Measurements from ENCODE around the gene UAP1L1.
"Not testable (repeated sequence)": the region's sequence is repeated elsewhere in the genome, so short reads cannot be mapped to it uniquely, and the experiment has no call there.

The UAP1L1 gene

DNA sequence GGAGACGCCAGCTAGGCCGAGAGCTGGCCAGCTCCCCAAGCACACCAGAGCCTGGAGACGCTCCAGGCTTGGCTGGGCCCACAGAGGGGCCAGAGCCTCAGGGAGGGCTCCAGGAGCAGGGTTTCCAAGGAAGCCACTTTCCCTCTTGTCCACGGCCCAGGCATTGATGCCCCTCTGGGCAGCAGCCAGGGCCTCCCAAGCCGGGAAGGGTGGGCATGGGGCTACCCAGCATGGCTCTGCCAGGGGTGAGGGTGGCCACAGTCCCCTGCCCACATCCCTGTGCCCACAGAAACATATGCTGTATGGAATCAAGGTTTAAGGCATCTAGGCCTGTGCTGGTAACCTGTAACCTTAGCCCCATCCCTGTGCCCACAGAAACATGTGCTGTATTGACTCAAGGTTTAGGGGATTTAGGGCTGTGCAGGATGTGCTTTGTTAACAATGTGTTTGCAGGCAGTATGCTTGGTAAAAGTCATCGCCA lies 38.8 kb downstream of the UAP1L1 start:
- no peak for DNase-seq

DNA sequence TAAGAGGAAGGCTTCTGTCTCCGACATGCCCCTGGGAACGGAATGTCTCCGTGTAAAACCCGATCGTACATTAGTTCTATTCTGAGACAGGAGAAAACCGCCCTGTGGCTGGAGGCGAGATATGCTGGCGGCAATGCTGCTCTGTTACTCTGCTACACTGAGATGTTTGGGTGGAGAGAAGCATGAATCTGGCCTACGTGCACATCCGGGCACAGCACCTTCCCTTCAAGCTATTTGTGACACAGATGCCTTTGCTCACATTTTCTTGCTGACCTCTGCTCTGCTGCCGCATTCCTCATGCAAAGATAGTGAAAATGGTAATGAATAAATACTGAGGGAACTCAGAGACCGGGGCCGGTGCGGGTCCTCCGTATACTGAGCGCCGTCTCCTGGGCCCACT lies 39.4 kb downstream of the UAP1L1 start:
- DNase-seq, result no peak

DNA sequence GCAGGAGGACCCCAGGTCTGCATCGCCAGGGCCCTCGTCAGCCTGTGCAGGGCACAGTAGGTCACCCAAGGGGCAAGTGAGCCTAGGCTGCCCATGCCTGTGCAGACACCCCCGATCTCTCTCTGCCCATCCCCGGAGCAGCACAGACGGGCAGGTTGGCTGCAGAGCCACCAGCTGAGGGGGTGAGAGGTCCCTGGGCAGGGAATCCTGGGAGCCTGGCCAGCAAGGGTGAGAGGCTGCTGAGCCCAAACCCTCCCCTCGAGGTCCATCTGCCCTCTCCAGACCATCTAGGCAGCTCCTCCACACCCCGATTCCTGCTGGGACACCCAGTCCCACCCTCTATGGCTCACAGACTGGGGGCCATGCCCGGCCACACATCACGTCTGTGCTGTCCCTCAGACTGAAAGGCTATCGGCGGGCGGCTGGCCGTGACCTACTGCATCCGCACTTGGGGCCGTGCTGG lies 40.0 kb downstream of the UAP1L1 start:
- DNase-seq, result no peak

DNA sequence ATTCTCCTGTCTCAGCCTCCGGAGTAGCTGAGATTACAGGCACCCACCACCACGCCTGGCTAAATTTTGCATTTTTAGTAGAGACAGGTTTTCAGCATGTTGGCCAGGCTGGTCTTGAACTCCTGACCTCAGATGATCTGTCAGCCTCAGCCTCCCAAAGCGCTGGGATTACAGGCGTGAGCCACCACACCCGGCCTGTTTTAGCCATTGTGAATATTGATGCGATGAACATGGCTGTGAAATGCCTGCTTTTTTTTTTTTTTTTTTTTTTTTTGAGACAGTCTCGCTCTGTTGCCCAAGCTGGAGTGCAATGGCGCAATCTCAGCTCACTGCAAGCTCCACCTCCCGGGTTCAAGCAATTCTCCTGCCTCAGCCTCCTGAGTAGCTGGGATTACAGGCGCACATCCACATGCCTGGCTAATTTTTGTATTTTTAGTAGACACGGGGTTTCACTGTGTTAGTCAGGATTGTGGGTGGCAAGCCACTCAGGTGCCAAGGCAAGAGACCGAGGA lies 40.8 kb downstream of the UAP1L1 start:
- not testable (repeated sequence) for DNase-seq

DNA sequence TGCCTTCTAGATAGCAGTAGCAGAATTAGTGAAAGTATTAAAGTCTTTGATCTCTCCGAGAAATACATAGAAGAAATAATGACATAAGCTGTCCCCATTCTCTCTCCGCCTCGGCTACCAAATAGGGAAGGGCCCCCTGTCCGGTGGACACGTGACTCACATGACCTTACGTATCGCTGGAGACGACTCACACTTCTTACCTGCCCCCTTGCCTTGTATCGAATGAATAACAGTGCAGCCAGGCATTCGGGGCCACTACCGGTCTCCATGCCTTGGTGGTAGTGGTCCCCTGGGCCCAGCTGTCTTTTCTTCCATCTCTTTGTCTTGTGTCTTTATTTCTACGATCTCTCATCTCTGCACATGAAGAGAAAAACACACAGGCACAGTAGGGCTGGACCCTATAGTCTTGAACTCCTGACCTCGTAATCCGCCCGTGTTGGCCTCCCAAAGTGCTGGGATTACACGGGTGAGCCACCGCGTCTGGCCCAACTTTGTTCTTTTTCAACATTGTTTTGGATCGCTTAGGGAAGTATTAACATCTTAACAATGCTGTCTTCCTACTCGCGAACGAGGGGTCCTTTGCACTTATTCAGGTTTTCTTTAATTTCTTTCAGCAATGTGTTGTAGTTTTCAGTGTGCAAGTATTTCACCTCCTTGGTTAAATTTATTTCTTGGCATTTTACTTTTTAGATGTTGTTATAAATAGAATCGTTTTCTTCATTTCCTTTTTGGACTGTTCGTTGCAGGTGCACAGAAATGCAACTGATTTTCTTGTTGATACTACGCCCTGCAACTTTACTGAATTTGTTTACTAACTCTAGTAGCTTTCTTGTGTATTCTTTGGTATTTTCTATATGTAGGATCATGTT lies 44.8 kb downstream of the UAP1L1 start:
- not testable (repeated sequence) for DNase-seq

DNA sequence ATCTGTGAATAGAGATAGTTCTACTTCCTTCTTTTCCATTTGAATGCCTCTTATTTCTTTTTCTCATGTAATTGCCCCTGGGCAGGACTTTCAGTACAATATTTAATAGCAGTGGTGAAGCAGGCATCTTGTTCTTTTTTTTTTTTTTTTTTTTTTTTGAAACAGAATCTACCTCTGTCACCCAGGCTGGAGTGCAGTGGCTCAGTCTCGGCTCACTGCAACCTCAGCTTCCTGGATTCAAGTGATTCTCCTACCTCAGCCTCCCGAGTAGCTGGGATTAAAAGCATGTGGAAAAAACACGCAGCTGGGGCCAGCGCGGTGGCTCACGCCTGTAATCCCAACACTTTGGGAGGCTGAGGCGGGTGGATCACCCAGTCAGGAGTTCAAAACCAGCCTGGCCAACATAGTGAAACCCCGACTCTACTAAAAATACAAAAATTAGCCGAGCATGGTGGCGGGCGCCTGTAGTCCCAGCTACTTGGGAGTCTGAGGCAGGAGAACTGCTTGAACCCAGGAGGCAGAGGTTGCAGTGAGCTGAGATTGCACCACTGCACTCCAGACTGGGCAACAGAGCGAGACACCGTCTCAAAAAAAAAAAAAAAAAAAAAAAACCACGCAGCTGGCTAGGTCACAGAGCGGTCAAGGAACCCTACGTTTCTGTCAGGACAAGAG lies 45.6 kb downstream of the UAP1L1 start:
- not testable (repeated sequence) for DNase-seq

DNA sequence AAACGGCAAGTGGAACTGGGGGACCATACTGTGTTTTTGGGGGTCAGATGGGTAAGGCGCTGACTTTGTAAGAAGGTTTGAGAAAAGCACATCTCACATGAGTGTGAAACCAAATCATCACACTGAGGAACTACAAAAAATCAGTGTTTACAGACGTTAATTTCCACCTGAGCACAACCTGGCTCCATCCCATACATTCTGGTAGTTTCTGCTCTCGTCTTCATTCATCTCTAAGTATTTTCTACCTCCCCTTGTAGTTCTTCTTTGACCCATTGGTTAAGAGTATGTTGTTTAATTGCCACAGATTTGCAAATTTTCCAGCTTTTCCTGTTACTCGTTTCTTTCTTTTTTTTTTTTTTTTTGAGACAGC lies 46.1 kb downstream of the UAP1L1 start:
- DNase-seq, result no peak

DNA sequence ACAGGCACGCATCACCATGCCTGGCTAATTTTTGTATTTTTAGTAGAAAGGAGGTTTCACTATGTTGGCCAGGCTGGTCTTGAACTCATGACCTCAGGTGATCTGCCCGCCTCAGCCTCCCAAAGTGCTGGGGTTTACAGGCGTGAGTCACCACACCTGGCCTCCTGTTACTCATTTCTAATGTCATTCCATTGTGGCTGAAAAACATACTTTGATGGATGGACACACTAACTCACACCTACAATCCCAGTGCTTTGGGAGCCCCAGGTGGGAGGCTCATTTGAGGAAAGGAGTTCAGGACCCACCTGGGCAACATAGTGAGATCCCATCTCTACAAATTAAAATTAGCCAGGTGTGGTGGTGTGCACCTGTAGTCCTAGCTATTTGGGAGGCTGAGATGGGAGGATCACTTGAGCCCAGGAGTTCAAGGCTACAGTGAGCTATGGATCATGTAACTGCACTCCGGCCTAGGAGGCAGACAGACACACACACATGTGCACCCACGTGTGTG lies 46.7 kb downstream of the UAP1L1 start:
- DNase-seq, result not testable (repeated sequence)

DNA sequence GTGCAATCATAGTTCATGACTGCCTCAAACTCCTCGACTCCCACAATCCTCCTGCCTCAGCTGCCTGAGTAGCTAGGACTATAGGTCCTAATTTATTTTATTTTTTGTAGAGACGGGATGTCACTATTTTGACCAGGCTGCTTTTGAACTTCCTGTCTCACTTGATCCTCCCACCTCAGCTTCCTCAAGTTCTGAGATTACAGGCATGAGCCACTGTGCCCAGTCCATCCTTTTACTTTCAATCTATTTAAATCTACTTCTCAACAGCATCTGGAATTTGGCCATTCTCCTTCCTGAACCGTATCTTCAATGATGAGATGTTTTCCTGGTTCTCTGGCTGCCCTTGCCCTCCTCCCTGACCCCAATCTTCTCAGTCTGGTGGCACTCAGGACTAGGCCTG lies 49.5 kb downstream of the UAP1L1 start:
- DNase-seq, result no peak

DNA sequence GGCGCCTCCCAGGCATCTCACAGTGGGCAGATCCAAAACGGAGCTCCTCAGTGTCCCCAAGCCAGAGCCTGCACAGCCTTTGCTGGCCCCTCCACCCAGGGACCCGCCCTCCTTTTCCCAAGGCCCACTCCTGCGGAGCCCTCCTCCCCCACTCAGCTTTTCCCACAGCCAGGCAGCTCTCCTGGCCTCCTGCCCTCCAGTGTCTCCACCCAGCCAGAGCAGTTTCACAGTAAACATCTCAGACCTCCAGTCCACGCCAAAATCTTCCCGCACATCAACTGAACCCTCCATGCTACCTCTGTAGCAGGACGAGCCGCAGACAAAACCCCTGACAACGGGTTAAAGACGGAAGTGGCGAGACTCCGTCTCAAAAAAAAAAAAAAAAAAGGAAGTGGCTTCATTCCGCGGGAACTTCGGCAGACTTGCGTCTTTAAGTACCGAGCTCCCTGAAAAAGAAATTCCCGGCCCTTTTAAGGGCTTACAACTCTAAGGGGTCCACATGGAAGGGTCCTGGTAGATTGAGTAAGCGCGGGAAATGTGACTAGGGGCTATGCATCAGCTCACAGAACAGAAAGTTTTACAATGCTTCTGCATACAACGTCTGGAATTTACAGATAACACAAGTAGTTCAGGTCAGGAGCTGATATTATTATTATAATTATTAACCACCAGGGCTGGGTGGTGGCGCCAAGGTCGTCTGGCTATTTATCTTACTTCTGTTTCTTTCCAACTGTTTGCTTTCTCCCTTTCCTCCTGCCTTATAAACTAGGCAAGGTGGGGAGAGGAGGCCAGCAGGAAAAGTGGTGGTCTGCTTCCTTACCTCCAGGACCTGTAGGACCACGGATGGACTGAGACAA lies 50.2 kb downstream of the UAP1L1 start:
- no peak for DNase-seq

DNA sequence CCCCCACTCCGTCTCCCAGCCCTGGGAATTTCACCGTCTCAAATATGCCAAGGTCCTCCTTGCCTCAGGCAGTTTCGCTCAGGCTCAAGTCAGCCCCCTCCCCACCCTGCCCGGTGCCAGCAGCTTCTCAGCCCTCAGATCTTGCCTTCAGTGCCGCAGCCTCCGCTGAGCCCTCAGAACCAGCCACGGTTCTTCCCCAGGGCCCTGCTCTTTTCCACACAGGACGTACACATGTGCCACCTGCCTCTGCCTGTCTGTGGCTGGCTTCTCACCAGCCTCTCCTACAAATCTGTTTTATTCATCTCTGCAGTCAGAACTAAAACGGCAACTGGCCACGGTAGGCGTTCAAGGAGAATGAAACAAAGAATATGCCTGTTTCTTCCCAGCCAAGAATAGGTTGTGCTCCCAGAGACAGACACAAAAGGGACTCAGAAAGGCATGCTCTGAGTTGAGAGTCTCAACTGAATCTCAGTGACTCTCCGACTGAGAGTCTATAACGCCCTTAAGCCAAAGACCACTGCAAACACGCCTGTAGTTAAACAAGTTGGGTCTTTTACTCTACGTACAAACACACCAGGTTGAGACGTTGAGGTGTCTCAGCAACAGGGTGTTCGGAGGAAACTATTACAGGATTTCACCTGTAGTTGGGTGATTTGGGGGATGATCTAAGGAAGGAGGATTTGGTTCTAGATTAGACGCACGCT lies 51.0 kb downstream of the UAP1L1 start:
- DNase-seq, result no peak

DNA sequence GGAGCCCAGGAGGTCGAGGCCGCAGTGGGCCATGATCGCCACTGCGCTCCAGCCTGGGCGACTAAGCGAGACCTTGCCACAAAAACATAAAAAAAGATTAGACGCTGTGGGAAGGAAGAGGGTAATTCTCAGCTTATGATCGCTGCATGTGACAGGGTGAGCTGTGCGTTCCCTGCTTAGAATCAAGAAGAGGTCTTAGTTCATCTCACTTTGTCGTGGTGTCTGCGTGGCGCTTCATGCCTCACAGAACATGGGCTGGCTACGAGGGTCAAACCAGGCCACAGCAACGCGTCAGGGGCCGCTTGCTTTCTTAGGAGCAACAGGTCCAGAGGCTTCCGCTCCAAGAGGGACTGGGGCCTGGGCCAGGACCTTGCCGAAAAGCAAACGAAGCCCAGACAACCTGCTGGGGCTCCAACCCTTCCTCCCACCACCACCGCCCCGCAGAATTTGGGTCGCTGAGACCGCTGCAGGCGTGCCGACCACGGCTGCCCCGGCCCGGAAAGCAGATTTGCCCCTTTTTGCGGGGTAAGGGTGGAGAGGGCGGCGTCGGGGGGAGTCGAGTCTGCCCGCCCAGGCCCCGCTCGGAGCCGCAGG lies 51.6 kb downstream of the UAP1L1 start:
- no peak for DNase-seq

DNA sequence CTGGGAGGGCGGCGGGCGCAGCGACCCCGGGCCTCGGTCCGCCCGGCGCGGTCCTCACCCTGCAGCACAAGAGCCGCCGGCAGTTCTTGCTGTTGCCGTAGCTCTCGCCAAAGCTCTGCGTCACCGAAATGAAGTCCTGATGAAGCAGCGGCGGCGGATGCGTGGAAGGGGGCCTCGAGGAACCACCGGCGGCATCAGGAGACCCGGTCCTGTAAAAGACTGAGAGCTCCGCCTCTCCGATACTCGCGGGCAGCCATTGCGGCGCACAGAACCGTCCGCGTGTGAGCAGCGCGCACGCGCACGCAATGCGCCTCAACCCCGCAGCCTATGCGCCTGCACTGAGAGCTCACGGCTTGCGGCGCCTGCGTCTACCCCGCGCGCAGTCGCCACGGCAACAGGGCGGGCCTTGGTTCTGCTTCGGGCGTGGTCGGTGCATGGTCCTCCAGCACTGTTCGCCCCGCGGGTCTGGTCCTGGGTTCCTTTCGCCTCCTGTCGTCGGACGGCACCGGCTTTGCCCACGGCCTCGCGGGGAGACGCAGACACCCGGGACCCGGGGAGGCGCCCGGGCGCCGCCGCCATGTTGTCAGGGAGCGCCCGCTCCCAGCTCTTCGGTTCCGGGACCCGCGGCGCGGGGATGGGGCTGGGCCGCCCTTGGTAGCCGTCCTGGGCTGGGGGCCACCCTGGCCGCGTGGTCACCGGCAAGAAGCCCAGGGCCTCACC lies 52.3 kb downstream of the UAP1L1 start:
- peak; percentile 43 for DNase-seq

DNA sequence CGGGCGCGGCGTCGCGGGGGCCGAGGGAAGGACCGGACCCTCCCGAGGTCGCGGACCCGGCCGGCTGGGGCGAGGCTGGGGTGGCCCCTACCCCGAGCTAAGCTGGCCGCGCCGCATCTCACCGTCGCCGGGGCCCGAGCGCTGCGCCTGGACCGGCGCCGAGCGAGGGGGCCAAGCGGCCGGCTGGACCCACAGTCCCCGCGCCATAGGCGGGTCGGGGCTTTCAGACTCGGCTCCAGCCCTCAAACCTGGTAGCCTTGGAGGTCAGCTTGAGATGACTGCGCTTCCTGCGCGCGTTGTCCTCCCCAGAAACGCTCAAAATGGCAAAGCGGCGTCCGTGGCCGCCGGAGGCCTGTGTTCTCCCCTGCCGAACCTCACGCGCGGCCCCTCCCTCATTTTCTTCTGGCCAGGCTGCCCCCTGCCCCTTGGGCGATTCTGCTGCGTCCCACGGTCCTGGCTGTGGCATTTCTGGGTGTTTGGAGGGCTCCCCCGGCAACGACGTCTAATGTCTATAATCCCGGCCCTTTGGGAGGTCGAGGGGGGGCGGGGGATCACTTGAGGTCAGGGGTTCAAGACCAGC lies 52.9 kb downstream of the UAP1L1 start:
- DNase-seq, result no peak

Measured in cortex of kidney (tissue), 1 donor.